GM21737 (cell line): ENCODE measurements around the gene DCDC2.
"Not testable (repeated sequence)": the region's sequence is repeated elsewhere in the genome, so short reads cannot be mapped to it uniquely, and the experiment has no call there.

ENCODE experiments used
- ATAC-seq: cut with Tn5 transposase; IDR thresholded peaks from one replicate; pipeline ENCODE4 v1.9.1; 2021; ENCODE audit warnings: mild to moderate bottlenecking, moderate library complexity; ENCODE audit not compliant: unreplicated experiment

DCDC2 gene

DNA sequence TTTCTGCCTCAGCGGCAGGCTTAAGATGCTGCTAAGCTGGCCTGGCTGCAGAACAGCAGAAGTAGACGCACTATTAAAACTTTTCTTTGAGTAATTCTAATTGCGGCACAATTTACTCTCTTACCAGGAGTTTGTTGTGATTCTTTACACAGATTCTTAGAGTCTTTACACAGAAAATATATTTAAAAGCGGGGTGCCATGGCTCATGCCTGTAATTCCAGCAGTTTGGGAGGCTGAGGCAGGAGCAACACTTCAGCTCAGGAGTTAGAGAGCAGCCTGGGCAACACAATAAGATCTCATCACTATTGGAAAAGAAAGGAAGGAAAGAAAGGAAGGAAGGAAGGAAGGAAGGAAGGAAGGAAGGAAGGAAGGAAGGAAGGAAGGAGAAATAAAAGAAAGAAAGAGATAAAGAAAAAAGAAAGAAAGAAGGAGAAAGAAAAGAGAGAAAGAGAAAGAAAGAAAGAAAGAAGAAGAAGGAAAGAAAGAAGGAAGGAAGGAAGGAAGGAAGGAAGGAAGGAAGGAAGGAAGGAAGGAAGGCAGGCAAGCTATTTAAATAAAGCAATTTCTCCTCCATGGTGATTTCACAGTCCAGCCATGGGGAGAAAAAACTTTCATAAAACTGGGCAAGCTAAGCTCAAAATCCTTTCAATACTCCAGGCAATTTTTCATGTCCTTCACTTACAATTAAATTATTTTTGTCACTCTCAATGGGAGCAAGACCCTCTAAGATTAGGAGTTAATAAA lies 23.8 kb upstream of the DCDC2 start:
- no peak for ATAC-seq

DNA sequence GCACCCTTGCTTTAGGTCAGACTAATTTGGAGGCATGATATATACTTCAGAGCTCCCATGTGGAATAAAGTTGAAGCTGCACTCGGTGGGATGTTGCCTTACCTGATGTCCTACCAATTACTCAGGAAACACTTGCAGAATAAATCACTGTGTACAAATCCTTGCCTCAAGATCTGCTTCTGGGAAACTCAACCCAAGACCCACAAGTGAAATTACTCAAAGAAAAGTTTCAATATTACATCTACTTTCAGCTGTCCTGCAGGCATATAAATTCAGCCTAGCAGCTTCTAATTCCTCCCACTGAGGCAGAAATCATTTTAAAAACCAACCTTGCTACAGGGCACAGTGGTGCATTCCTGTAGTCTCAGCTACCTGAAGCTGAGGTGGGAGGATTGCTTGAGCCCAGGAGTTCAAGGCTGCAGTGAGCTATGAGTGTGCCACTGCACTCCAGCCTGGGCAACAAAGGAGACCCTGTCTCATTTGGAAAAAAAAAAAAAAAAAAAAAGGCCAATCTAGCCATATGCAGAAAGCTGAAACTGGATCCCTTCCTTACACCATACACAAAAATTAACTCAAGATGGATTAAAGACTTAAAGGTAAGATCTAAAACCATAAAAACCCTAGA lies 20.7 kb upstream of the DCDC2 start:
- ATAC-seq: no peak

DNA sequence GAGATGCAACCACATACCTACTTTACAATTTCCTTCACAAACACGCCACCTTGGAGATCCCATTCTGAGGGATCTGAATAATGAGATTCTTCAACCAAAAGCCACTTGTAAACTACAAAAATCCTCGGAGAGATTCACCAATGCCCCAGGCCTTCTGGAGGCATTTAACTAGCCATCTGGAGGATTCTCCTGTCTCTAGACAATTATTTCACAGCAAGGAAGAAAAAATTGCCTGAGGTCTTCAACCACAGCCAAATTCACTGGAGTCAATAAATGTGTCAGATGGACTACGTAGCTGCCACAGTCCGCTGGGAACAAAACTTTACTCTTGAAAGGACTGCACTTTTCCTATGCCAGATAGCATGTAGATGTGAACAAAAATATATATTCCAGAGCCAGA lies 19.0 kb upstream of the DCDC2 start:
- no peak for ATAC-seq

DNA sequence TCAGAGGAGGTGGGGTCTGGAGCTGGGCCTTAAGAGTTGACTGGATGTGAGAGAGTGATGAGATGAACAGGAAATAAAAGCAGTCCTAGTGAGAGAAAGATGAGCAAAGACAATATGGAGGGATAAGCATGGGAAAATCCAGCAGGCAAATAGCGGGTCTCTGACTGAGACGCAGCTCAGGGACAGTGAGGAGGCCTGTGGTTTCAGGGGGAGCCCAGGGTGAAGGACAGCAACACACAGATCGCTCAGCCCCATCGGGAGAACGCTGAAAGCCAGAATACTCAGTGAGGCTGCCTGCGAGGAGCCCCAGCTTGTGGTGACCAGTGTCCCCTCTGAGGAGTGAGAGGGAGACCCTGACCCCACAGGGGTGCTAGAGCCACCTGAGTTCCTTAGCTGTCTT lies 16.8 kb upstream of the DCDC2 start:
- no peak for ATAC-seq

DNA sequence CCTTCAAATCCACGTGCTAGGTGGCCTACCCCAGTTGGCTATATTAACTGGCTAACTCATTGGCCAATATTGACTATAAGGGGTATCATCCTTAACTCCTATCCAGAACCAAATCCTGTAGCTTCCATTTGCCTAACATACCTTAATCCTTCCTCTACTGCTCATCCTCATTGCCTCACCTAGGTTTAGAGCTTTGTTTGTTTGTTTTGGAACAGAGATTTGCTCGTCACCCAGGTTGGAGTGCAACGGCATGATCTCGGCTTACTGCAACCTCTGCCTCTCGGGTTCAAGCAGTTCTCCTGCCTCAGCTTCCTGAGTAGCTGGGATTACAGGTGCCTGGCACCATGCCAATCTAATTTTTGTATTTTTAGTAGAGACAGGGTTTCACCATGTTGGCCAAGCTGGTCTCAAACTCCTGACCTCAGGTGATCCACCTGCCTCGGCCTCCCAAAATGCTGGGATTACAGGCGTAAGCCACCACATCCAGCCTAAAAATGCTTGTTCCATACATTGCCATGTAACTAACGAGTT lies 7.3 kb upstream of the DCDC2 start:
- not testable (repeated sequence) for ATAC-seq

DNA sequence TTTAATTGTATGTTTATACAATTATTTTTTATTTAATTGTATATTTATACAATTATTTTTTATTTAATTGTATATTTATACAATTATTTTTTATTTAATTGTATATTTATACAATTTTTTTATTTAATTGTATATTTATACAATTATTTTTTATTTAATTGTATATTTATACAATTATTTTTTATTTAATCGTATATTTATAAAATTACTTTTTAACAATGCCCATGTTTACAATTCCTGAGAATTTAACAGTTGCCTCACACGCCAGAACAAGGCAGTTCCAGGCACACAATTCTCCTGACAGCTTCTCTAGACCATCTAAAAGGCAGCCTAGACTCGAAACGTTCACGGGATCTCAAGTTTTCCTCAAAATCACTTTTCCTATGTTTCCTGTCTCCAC lies 4.5 kb upstream of the DCDC2 start:
- ATAC-seq: not testable (repeated sequence)

DNA sequence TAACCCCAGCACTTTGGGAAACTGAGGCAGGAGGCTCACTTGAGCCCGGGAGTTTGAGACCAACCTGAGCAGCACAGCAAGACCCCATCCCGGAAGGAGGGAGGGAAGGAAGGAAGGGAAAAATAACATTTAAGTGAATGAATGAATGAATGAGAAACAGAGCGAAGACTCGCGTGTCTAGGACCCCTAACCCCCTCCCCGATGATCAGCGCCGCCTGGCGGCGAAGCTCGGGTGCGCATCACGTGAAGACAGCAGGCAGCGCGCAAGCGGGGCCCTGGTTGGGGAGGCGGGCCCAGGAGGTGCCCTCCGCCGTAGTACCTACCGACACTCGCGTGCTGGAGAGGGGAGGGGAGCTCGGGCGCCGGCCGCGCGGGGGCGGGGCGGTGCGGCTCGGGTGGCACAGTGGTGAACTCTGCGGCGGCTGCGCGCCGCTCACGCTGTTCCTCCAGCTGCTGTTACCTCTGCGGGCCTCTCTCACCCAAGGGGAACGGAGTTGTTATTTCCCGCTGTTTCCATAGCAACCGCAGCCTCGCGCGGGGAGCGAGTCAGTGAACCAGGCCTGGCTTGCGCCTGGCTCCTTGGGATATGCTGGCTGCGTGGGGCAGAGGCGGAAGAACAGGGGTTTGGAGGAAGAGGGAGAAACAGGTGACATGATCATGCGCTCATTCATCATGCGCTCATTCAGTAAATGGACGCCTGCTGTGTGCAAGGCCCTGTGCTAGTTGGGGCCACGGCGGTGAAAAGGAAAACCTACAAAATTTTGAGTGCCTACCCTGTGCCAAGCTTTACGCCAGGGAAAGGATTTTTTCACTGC lies 2.0 kb upstream of the DCDC2 start:
- ATAC-seq: peak; percentile 89

DNA sequence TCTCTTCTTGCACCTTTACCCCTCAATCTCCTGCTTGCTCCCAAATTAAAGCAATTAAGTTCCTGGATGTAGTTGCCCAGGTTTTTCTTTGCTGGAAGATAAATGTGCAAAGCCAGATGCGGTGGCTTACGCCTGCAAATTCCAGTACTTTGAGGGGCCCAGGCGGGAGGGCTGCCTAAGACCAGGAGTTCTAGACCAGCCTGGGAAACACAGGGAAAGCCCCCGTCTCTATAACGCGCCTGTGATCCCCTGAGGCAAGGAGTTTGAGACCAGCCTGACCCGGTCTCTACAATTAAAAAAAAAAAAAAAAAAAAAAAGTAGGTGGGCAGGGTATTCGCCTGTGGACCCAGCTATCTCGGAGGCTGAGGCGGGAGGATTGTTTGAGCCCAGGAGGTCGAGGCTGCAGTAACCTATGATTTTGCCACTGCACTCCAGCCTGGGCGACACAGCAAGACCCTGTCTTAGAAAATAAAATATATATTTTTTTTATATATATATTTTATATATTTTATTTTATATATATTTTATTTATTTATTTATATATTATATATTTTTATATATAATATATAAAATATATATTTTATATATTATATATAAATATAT lies 461 bp upstream of the DCDC2 start:
- ATAC-seq: no peak

DNA sequence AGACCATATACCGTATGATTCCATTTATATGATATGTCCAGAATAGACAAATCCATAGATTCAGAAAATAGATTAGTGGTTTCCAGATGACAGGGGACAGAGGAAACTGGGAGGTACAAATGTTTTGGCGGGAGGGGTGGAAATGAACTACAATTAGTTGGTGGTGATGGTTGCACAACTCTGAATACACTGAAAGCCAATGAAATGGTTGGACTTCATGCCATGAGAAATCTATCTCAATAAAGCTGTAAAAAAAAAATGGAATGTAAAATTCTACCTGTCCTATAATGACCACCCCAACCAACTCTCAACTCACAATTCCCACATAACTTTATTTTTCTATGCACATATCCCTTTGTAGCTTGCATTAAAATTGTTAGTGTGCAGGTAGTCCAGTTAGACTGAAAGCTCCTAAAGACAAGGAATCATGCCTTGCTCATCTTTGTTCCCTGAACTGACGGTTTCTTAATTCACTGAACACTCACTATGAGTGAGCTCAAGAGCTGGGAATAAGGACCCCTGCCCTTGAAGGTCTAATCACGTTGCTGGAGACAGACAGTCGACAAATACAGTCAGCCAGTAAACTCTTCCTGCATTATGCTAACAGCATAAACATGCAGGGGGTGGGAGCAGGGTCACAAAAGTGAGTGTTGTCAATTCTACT lies 1.4 kb downstream of the DCDC2 start:
- no peak for ATAC-seq

DNA sequence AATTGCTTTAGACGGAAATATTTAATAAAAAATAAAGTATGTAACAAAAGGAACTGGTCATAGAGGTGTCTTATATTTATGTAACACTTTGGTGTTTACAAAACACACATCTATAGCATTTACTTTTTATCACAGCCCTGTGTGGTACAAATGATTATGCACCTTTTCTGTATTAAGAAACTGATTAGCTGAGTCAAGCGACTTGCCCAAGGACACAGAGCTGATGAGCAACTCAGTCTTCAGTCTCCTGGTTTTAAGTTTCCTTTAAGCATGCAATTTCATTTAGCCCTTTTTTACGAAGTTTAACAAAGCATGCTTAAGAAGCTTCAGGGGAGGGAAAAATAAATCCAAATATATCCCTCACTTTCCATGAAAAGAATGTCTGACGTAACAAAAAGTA lies 2.5 kb downstream of the DCDC2 start:
- no peak for ATAC-seq

DNA sequence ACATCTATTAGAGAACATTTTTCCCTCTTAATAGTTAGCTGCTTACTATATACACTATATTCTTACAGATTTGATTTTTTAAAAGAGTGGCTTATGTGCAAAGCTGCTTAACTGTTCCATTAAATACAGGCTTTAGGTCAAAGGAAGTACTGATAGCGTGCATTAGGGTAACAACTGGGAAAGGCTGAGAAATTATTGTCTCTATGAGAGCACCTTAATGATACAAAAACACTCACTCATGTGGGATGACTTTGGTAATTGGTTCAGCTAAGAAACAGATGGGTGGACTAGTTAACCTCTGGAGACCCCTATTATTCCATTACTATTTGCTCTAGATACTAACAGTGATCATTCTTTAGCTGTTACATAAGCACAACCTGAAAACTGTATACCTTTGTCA lies 4.0 kb downstream of the DCDC2 start:
- no peak for ATAC-seq

DNA sequence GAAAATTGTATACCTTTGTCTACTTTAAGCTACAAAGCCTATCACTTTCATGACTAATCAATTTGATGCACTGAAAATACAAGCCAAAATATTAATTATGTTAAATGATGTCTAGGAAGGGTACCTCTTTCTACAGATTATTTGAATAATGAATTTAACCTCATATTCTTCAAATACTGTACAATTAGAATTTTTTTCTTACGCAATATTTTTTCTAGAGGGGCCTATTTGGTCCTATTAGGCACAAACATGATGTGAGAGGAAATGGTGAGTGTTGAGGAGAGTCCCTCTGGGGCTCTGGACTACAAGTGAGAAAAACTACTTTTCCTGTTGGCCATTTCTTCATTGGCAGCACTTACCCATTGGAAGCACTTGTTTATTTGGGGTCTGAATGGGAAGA lies 5.4 kb downstream of the DCDC2 start:
- ATAC-seq: no peak

DNA sequence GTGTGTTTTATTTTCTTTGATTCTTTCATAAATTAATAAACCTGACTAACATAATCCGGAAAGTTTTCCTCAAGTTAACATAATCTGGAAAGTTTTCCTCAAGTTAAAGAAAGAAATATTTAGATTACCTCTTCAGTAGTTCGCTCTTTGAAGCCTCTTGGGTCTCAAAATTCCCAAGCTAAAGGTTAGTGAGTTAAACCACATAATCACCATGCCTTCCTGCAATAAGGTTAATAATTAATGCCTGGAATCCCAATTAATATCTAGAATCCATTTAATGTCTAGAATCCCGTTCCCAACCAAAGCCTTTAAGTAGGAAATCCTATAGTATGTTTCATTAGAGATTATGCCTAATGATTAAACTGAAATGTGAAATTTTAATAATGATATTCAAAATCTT lies 12.9 kb downstream of the DCDC2 start:
- ATAC-seq: no peak

DNA sequence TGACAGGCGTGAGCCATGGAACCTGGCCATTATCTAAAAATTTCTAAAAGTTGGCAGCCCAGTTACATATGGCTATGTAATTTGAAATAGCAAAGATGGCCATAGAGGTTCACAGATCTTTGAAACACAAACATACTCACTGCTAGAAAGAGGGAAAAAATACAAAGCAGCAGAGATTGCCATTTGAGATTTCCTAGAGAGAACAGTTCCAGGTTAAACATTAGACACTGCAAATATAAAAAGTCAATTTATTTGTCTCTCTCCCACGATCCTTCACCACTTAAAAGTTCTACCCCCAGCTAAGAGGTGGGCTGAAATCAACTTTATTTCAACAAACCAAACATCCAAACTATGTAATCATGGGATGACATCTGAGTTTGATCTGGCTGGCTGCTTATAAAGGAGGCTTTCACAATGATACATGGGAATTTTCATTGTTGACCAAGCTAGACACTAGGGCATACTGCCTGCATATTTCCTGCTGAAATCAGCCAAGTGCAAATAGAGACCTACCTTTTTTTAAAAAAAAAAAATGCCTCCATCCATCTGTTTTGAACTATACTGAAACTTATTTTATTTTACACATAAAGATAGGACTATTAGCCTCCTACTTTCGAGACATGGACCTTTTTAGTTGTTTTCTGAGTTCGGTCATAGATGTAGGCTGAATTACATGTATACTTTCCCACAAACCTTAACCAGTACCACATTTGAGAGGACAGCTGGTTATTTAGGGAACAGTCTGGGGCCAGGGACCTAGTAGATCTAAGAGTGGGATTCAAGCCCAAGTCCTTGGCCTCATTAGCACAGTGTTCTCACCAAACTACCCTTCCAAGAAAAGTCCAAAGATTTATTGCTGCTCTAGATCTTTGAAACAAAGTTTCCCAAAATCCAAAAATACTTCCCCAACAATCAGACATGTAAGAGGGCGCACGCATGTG lies 16.6 kb downstream of the DCDC2 start:
- no peak for ATAC-seq

DNA sequence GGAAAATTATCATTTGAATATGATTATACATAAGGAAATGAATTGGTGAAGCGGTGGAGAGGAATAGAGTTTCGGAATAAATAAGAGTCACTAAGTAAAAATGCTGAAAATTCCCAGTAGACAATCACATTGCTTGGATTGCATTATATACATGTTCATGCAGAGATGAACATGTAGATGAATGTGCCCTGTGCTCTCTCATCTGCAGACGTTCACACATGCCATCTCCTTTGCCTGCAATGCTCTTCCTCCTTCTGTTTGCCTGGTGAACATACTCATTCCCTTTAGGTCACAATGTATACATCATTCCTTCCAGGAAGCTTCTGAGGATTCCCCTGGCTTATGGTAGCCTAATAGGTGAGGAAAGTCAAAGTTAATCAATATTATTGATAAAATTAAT lies 17.9 kb downstream of the DCDC2 start:
- ATAC-seq: no peak

DNA sequence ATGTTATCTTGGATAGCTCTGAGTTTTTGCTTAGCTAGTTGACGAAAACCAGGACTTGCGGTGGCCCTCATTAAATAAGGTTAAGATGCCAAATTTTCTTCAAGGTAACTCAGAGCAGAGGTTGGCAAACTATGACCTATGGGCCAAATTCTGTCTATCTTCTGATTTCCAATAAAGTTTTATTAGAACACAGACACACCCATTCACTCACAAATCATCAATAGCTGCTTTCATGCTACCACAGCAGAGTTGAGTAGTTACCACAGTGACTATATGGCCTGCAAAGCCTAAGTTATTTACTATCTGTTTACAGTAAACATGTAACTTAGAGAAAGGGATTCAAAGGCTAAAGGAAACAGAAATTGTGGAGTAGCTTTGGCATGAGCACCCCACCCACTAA lies 23.6 kb downstream of the DCDC2 start:
- no peak for ATAC-seq

DNA sequence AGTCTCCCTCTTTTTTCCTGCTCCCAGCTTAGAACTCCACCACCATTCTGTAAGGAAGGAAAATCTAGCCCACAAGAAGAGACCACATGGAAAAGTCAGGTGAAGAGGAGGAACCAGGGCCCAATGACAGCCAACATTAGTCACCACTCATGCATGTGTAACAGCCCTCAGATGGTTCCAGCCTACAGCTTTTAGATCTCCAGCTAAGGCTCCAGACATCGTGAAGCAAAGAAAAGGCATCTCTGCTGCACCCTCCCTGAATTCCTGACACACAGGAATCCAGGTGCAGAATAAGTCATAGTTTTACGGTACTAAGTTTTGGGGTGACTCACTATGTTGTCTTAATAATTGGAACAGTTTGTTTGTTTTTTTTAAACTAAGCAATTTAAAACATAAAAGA lies 25.5 kb downstream of the DCDC2 start:
- no peak for ATAC-seq

DNA sequence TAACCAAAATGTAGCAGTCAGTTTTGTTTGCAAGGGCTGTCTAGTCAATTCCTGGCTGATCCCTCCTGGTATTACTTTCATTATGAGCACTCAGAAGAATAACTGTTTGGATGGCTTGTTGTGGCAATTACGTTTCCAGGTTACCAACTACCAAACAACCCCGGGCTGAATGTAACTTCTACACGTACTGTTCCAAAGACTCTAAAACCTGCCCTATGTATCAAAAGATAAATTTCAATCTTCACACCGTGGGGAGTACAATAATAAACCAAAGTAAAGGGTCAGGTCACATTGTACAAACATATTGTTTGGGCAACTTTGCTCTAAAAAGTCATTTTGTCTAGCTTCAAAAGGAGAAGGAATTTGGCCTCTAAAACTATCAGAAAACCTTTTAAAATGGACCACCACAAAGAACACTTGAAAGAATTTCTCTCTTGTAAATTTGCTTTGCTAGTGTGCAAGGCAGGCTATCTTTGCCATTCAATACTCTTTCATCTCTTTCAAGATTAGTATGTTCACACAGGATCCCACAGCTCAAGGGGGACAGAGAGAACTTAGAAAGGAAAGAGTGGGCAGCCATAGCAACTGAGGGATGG lies 27.6 kb downstream of the DCDC2 start:
- no peak for ATAC-seq

DNA sequence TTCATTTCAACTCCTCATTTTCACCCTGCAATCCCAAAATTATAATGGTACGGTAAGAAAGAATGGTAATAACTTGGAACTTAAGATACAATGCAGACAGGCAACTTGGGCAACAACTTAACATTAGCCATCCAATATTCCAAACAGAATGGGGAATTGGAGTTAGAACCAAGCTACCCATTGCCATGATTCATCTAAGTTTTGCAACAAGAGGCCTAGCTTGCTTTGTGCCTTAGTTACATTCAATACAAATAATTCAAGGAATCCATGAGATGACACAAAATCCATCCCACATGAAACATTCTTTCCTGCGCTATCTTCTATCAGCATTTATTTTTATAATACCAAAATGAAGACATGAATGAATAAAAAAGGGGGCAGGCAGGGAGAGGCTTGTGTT lies 28.4 kb downstream of the DCDC2 start:
- ATAC-seq: no peak
